LNCaP clone FGC (cell line): Measurements from ENCODE around the gene SH2D5.
"Not testable (repeated sequence)": the region's sequence is repeated elsewhere in the genome, so short reads cannot be mapped to it uniquely, and the experiment has no call there.

Source experiments
- DNase-seq: peaks from one replicate; pipeline ENCODE4 v3.0.0-alpha.2; 2011; ENCODE audit warnings: low read depth
- H3K4me3 ChIP-seq: 2 replicates; pipeline ENCODE4 v1.5.1; 2011; ENCODE audit warnings: mild to moderate bottlenecking, low read depth, low read length, control low read depth
- CTCF ChIP-seq: IDR thresholded peaks from 2 replicates; pipeline ENCODE4 v1.5.1; 2012; ENCODE audit warnings: mild to moderate bottlenecking; ENCODE audit not compliant: control insufficient read depth, insufficient read depth; ENCODE audit errors: extremely low read depth

The SH2D5 gene

GRCh38 chr1:20723537-20724363, 8.8 kb downstream of the SH2D5 start:
- no peak for DNase-seq
- no peak overlapping the region for H3K4me3 ChIP-seq
- TF ChIP-seq CTCF = no peak

DNA sequence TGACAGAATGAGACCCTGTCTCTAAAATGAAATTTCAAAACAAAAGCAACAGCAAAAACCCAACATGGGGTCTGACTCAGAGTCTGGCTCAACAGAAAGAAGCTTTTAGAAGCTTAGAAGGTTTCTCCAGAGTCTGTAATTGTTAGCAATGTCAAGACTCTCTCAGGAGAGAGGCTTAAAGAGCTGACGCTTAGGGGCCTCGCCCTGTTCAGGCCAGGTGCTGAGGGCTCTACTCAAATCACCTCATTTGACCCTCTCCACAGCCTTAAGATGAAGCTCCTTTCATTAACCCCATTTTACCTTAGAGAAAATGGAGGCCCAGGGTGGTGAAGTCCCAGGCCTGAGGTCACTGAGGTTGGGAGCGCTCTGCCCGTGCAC, 9.4 kb downstream of the SH2D5 start:
- no peak for DNase-seq
- no peak for TF ChIP-seq CTCF
- H3K4me3 ChIP-seq = no peak overlapping the region

DNA sequence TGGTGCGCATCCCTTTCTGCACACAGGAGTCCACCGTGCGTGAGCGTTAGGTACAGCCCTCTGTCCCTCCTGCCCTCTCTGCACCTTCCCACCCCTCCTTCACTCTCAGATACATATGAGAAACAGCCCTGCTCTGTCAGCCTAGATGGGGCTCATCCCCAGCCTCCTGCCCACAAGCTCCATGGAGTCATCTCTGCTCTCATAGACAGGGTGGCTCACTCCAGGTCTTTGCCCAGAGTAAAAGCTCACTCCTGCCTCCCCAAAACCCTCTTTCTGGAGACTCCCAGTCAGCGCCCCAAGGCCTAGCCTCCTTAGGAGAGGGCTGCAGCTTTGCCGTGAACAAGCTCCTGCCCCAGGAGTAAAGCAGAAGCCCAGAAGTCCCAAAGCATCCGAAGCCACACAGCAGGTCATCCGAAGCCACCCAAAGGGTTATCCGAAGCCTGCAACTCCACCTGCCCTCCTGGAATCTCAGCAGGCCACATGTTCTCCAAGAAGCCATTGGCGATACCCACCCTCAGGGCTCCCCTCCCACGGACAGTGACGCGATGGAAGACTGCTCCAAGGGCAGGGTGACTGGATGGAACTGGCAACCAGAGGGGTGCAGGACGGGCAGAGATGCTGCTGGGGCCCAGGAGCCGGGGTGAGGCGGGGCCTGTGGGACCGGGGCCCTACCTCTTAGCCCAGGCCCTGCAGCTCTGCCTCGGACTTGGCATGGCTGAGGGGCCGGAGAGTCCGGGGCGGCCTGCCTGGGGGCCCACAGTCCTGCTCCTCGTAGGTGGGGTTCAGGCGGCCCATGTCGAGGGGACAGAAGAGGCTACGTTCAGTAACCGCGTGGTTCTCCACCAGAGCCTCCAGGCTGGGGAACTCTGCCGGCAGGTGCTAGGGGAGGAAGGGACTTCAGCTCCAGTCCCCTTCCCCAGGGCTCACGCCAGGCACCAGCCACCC, 11.1 kb downstream of the SH2D5 start:
- no peak overlapping the region for H3K4me3 ChIP-seq
- no peak for DNase-seq
- TF ChIP-seq CTCF = no peak

DNA sequence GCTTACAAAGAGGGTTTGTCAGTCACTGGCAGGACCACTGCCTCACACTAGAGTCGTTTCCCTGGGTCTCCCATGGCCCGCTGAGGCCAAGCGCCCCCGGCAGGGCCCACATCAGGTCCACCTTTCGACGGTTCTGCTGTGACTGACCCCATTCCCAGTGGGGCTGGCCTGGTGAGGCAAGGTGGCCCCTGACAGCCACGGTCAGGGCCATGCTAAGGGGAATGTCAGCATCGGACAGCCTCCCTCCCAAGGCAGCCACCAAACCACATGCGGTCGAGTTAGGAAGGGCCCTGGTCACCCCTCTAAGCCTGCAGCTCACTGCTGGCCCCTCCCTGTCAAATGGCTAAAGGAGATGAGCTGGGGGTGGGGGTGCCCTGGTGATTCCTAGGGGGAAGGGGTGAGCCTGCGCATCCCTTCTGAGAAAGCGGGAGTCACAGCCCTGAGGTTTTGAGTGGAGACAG, 11.8 kb downstream of the SH2D5 start:
- TF ChIP-seq CTCF = no peak
- no peak for DNase-seq
- no peak overlapping the region for H3K4me3 ChIP-seq

DNA sequence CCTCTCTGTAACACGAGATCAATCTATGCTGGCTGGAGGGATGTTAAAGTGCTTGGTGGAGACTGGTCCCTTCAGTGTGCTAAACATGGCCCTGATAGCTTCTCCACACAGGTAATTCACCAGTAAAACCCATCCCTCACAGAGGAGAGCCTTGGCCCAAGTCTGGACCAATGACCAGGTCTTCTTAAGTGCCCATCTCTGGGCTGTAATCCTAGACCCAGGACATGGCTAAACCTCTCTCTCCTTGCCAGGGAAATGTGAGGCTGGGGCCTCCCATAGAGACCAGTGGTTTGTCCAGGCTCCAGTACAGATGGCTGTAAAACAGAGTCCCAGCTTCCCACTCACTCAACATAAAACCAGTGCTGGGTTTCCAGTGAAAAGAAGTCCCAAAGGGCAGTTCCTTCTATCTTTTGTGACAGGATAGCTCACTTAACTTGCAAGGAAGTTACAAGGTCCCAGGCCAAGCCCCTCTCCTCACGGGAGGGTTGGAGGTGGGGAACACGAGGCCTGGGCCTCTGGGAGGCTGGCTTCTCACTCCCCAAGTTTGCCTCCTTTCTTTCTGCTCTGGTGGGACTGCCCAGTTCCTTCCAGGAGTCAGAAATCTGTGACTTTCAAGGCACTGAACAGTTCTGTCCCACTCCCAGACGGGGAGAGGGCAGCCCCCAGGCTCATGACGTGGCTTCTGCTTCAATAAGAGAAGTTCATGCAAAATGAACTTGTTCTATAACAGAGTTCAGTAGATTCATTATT, 12.5 kb downstream of the SH2D5 start:
- H3K4me3 ChIP-seq = no peak overlapping the region
- no peak for DNase-seq
- no peak for TF ChIP-seq CTCF

- H3K4me3 ChIP-seq = no peak overlapping the region
- no peak for TF ChIP-seq CTCF
- DNase-seq = no peak
These were observed 13.2 kb downstream of the SH2D5 start for GRCh38 chr1:20719261-20719660.

GRCh38 chr1:20718343-20718882, 14.1 kb downstream of the SH2D5 start:
- H3K4me3 ChIP-seq, DNase-seq: not testable (repeated sequence)
